IMR-90 (cell line): Measurements from ENCODE around the gene VPS8. TPM values are rescaled to one million over a fixed set of nuclear protein-coding genes. Genes with fewer than 3 reads are reported as not detected.

Experiments
- ATAC-seq: fragments of 200-7000 bp; cut with Tn5 transposase; 2 replicates; pipeline ENCODE4 v1.9.1; 2020; ENCODE audit warnings: low read depth, mild to moderate bottlenecking, moderate library complexity
- BruUV-seq: library from RNA; stranded (reverse); fragments of 400-500 nt; replicated peaks from 2 replicates; lab custom pipeline; 2021; lab: Mats Ljungman, UMichigan
- CTCF ChIA-PET: fragments of 300-600 bp; formaldehyde crosslinking; extraction: SDS; loops from one replicate; lab custom pipeline; 2021; ENCODE audit warnings: antibody characterized with exemption; lab: Yijun Ruan, JAX
- POLR2A ChIA-PET: fragments of 300-600 bp; sonication (Branson Sonifier 250); formaldehyde crosslinking; loops from one replicate; lab custom pipeline; 2022; ENCODE audit warnings: antibody characterized with exemption; ENCODE audit not compliant: unreplicated experiment; lab: Charles Lee
- DNase-seq: peaks from one replicate; pipeline ENCODE4 v3.0.0; 2013
- H2AFZ ChIP-seq: replicated peaks from 2 replicates; pipeline ENCODE3; 2013; ENCODE audit warnings: low read length, mild to moderate bottlenecking; ENCODE audit not compliant: poor library complexity
- H2AK5ac ChIP-seq: 2 replicates; pipeline ENCODE4 v1.6.1; 2013; ENCODE audit warnings: low read depth, low read length, inconsistent platforms
- H2AK9ac ChIP-seq: replicated peaks from 2 replicates; pipeline ENCODE3; 2013; ENCODE audit warnings: mild to moderate bottlenecking, low read depth, low read length, moderate library complexity; ENCODE audit not compliant: poor library complexity
- H2BK120ac ChIP-seq: 2 replicates; pipeline ENCODE4 v1.6.1; 2013; ENCODE audit warnings: low read depth, low read length, inconsistent platforms
- H2BK15ac ChIP-seq: 3 replicates; pipeline ENCODE4 v1.6.1; 2013; ENCODE audit warnings: low read depth, low read length, inconsistent platforms
- H2BK20ac ChIP-seq: 2 replicates; pipeline ENCODE4 v1.6.1; 2013; ENCODE audit warnings: low read depth, mild to moderate bottlenecking, inconsistent platforms, low read length, moderate library complexity
- H2BK5ac ChIP-seq: 2 replicates; pipeline ENCODE4 v1.6.1; 2013; ENCODE audit warnings: mild to moderate bottlenecking, low read depth, low read length, inconsistent platforms; ENCODE audit not compliant: poor library complexity, severe bottlenecking
- H3K14ac ChIP-seq: replicated peaks from 2 replicates; pipeline ENCODE4 v1.6.1; 2013; ENCODE audit warnings: low read depth, low read length, inconsistent platforms
- H3K18ac ChIP-seq: 2 replicates; pipeline ENCODE4 v1.6.1; 2013; ENCODE audit warnings: low read depth, low read length, control low read depth
- H3K23ac ChIP-seq: 2 replicates; pipeline ENCODE4 v1.6.1; 2013; ENCODE audit warnings: low read depth, low read length, inconsistent platforms
- H3K27ac ChIP-seq: 2 replicates; pipeline ENCODE4 v1.5.1; 2013; ENCODE audit warnings: mild to moderate bottlenecking, control low read depth, low read length; ENCODE audit not compliant: insufficient read depth
- H3K27me3 ChIP-seq: 2 replicates; pipeline ENCODE4 v1.6.1; 2013; ENCODE audit warnings: low read length; ENCODE audit not compliant: control insufficient read depth, insufficient read depth
- H3K36me3 ChIP-seq: 2 replicates; pipeline ENCODE4 v1.6.1; 2013; ENCODE audit warnings: low read length, mixed read lengths; ENCODE audit not compliant: control insufficient read depth, insufficient read depth
- H3K4ac ChIP-seq: 2 replicates; pipeline ENCODE4 v1.6.1; 2013; ENCODE audit warnings: low read depth, low read length, inconsistent platforms
- H3K4me1 ChIP-seq: 2 replicates; pipeline ENCODE4 v1.6.1; 2013; ENCODE audit warnings: low read length, mixed read lengths; ENCODE audit not compliant: control insufficient read depth, insufficient read depth
- H3K4me2 ChIP-seq: 2 replicates; pipeline ENCODE4 v1.6.1; 2013; ENCODE audit warnings: low read depth, mild to moderate bottlenecking, control low read depth, low read length, moderate library complexity
- H3K4me3 ChIP-seq: 2 replicates; pipeline ENCODE4 v1.5.1; 2013; ENCODE audit warnings: low read depth, mild to moderate bottlenecking, control low read depth, low read length, moderate library complexity; ENCODE audit not compliant: insufficient read depth
- H3K56ac ChIP-seq: 2 replicates; pipeline ENCODE4 v1.6.1; 2013; ENCODE audit warnings: low read length, inconsistent platforms; ENCODE audit not compliant: insufficient read depth; ENCODE audit errors: extremely low read depth
- H3K79me1 ChIP-seq, 2 experiments: 2 replicates each; pipeline ENCODE4 v1.6.1; 2013; ENCODE audit warnings: low read length in 2 of 2, inconsistent platforms in 1 of 2, low read depth in 1 of 2
- H3K9ac ChIP-seq: 2 replicates; pipeline ENCODE4 v1.6.1; 2013; ENCODE audit warnings: low read depth, low read length, control low read depth
- H3K9me1 ChIP-seq: 2 replicates; pipeline ENCODE4 v1.6.1; 2013; ENCODE audit warnings: low read length, inconsistent platforms; ENCODE audit not compliant: insufficient read depth
- H3K9me3 ChIP-seq: 2 replicates; pipeline ENCODE4 v1.6.1; 2013; ENCODE audit warnings: low read length; ENCODE audit not compliant: control insufficient read depth, insufficient read depth
- H4K20me1 ChIP-seq: 2 replicates; pipeline ENCODE4 v1.6.1; 2013; ENCODE audit warnings: low read length, inconsistent platforms; ENCODE audit not compliant: insufficient read depth
- H4K5ac ChIP-seq: 2 replicates; pipeline ENCODE4 v1.6.1; 2013; ENCODE audit warnings: mild to moderate bottlenecking, low read depth, low read length, control low read depth
- H4K8ac ChIP-seq, 2 experiments: 2 replicates each; pipeline ENCODE4 v1.6.1; 2013; ENCODE audit warnings: low read depth in 2 of 2, low read length in 2 of 2, control low read depth in 1 of 2, inconsistent platforms in 1 of 2
- H4K91ac ChIP-seq: 2 replicates; pipeline ENCODE4 v1.6.1; 2013; ENCODE audit warnings: low read depth, low read length, inconsistent platforms; ENCODE audit not compliant: insufficient read depth
- BHLHE40 ChIP-seq: fragments of 150-350 bp; IDR thresholded peaks from 2 replicates; pipeline ENCODE4 v1.6.1; 2016; ENCODE audit warnings: mild to moderate bottlenecking, low read depth, low read length
- CEBPB ChIP-seq: IDR thresholded peaks from 2 replicates; pipeline ENCODE4 v1.6.1; 2012; ENCODE audit warnings: low read depth, low read length, improper control_type of control experiment
- CHD1 ChIP-seq: IDR thresholded peaks from 2 replicates; pipeline ENCODE4 v1.6.1; 2012; ENCODE audit warnings: low read depth, low read length, improper control_type of control experiment
- FOS ChIP-seq: fragments of 150-350 bp; IDR thresholded peaks from 2 replicates; pipeline ENCODE4 v1.6.1; 2016; ENCODE audit warnings: low read depth, low read length
- MAFK ChIP-seq: IDR thresholded peaks from 2 replicates; pipeline ENCODE4 v1.6.1; 2012; ENCODE audit warnings: low read depth, low read length, improper control_type of control experiment
- MAZ ChIP-seq: IDR thresholded peaks from 2 replicates; pipeline ENCODE4 v1.6.1; 2012; ENCODE audit warnings: low read depth, mild to moderate bottlenecking, low read length, improper control_type of control experiment, moderate library complexity, borderline replicate concordance
- MXI1 ChIP-seq: IDR thresholded peaks from 2 replicates; pipeline ENCODE4 v1.6.1; 2012; ENCODE audit warnings: low read depth, mild to moderate bottlenecking, low read length, moderate library complexity, borderline replicate concordance
- NFE2L2 ChIP-seq: fragments of 150-350 bp; IDR thresholded peaks from 2 replicates; pipeline ENCODE4 v1.6.1; 2016; ENCODE audit warnings: low read depth, mild to moderate bottlenecking, low read length
- RAD21 ChIP-seq: IDR thresholded peaks from 2 replicates; pipeline ENCODE4 v1.6.1; 2012; ENCODE audit warnings: low read length, improper control_type of control experiment
- RCOR1 ChIP-seq: IDR thresholded peaks from 2 replicates; pipeline ENCODE4 v1.6.1; 2012; ENCODE audit warnings: mild to moderate bottlenecking, low read length, improper control_type of control experiment; ENCODE audit not compliant: insufficient replicate concordance
- RFX5 ChIP-seq: IDR thresholded peaks from 2 replicates; pipeline ENCODE4 v1.8.0; 2012; ENCODE audit warnings: low read depth, mild to moderate bottlenecking, low read length, moderate library complexity
- SMC3 ChIP-seq: fragments of 150-350 bp; IDR thresholded peaks from 2 replicates; pipeline ENCODE4 v1.6.1; 2016; ENCODE audit warnings: low read depth, mild to moderate bottlenecking, antibody characterized with exemption, low read length, moderate library complexity
- dilution Hi-C: fragments of 300-500 bp; cut with HindIII; formaldehyde crosslinking; loops from one replicate; pipeline ENCODE4 v1.14.3; 2018; ENCODE audit warnings: low sequenced_read_pairs; ENCODE audit not compliant: unreplicated experiment
- in situ Hi-C: fragments of 300-500 bp; cut with MboI; formaldehyde crosslinking; loops from 3 replicates; pipeline ENCODE4 v1.14.3; 2019; ENCODE audit warnings: low sequenced_read_pairs, inconsistent platforms, mixed read lengths
- intact Hi-C: fragments of 100-400 bp; cut with micrococcal nuclease; formaldehyde crosslinking; loops from 2 replicates; pipeline ENCODE4 v1.10.0; 2022
- polyA plus RNA-seq, 3 experiments: library from polyadenylated mRNA; depleted of rRNA; stranded (reverse); fragments of >200 nt; gene quantifications; 2 replicates each; pipeline ENCODE4 v1.2.3, GENCODE V29; 2012; ENCODE audit warnings: low replicate concordance in 1 of 3
- total RNA-seq: library from RNA; depleted of rRNA; stranded (reverse); fragments of >200 nt; gene quantifications from 2 replicates; pipeline ENCODE4 v1.2.3, GENCODE V29; 2012
- TF ChIP-seq, protein P1 (sequence below): fragments of 150-350 bp; IDR thresholded peaks from 2 replicates; pipeline ENCODE4 v1.6.1; 2016; ENCODE audit warnings: low read depth, mild to moderate bottlenecking, low read length, moderate library complexity, borderline replicate concordance
- TF ChIP-seq, protein P2 (sequence below): conservative IDR thresholded peaks from 2 replicates; pipeline ENCODE4 v1.5.1; 2012; ENCODE audit warnings: mild to moderate bottlenecking, low read depth, low read length, improper control_type of control experiment
- TF ChIP-seq, protein P3 (sequence below): fragments of 150-350 bp; IDR thresholded peaks from 2 replicates; pipeline ENCODE4 v1.6.1; 2017; ENCODE audit warnings: mild to moderate bottlenecking, antibody characterized with exemption, low read length, low read depth

Gene VPS8
- total and polyA plus RNA-seq, 2 of the 4 experiments (the other 2 are of a cell fraction), result 14.0 to 56.1 TPM

GRCh38 chr3:184845819-184846218, 33.9 kb downstream of the VPS8 start:
- H3K9me3 ChIP-seq, result no peaks in the 10 kb centered on the region
- ATAC-seq (no peak), DNase-seq (no peak)
- H2BK120ac ChIP-seq, result no peak overlapping the region
- no peak overlapping the region for H3K4ac ChIP-seq
- TF ChIP-seq FOS (no peak), MXI1 (no peak), RAD21 (no peak), SMC3 (no peak), CHD1 (no peak), MAFK (no peak), RFX5 (no peak), NFE2L2 (no peak), RCOR1 (no peak), BHLHE40 (no peak), CEBPB (no peak), MAZ (no peak)
- TF ChIP-seq, protein P1, sequence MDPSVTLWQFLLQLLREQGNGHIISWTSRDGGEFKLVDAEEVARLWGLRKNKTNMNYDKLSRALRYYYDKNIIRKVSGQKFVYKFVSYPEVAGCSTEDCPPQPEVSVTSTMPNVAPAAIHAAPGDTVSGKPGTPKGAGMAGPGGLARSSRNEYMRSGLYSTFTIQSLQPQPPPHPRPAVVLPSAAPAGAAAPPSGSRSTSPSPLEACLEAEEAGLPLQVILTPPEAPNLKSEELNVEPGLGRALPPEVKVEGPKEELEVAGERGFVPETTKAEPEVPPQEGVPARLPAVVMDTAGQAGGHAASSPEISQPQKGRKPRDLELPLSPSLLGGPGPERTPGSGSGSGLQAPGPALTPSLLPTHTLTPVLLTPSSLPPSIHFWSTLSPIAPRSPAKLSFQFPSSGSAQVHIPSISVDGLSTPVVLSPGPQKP, result no peak
- TF ChIP-seq, protein P2, sequence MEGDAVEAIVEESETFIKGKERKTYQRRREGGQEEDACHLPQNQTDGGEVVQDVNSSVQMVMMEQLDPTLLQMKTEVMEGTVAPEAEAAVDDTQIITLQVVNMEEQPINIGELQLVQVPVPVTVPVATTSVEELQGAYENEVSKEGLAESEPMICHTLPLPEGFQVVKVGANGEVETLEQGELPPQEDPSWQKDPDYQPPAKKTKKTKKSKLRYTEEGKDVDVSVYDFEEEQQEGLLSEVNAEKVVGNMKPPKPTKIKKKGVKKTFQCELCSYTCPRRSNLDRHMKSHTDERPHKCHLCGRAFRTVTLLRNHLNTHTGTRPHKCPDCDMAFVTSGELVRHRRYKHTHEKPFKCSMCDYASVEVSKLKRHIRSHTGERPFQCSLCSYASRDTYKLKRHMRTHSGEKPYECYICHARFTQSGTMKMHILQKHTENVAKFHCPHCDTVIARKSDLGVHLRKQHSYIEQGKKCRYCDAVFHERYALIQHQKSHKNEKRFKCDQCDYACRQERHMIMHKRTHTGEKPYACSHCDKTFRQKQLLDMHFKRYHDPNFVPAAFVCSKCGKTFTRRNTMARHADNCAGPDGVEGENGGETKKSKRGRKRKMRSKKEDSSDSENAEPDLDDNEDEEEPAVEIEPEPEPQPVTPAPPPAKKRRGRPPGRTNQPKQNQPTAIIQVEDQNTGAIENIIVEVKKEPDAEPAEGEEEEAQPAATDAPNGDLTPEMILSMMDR, result no peak
- TF ChIP-seq, protein P3, sequence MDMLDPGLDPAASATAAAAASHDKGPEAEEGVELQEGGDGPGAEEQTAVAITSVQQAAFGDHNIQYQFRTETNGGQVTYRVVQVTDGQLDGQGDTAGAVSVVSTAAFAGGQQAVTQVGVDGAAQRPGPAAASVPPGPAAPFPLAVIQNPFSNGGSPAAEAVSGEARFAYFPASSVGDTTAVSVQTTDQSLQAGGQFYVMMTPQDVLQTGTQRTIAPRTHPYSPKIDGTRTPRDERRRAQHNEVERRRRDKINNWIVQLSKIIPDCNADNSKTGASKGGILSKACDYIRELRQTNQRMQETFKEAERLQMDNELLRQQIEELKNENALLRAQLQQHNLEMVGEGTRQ, result no peak
- no peak overlapping the region for H2BK5ac ChIP-seq
- no peak overlapping the region for H4K8ac ChIP-seq
- in situ Hi-C loops, result no loop called here
- no peaks in the 10 kb centered on the region for H4K20me1 ChIP-seq
- H4K5ac ChIP-seq, result no peak overlapping the region
- CTCF ChIA-PET, result interaction anchor here (0.8 kb wide), 1 partner anchor 157 kb away, joined by 7 read pairs; no protein-coding TSS in a partner anchor
- H3K9me1 ChIP-seq, result no peaks in the 10 kb centered on the region
- no peaks in the 10 kb centered on the region for H3K36me3 ChIP-seq
- no peak overlapping the region for H3K18ac ChIP-seq
- no peak overlapping the region for H3K14ac ChIP-seq
- no peak overlapping the region for H2AK5ac ChIP-seq
- H3K4me2 ChIP-seq, result no peak overlapping the region
- no peak overlapping the region for H3K9ac ChIP-seq
- H3K23ac ChIP-seq, result no peak overlapping the region; the same call in 1 of the 2 replicates
- no peak overlapping the region for H3K56ac ChIP-seq
- H2AK9ac ChIP-seq, result no peak overlapping the region
- H3K79me1 ChIP-seq, result no peaks in the 10 kb centered on the region; a peak in 1 of 4 replicates
- H3K27me3 ChIP-seq, result no peaks in the 10 kb centered on the region
- H2AFZ ChIP-seq, result no peak overlapping the region
- H3K27ac ChIP-seq, result no peak overlapping the region
- POLR2A ChIA-PET, result no interaction called here
- H3K4me3 ChIP-seq, result no peak overlapping the region
- H2BK20ac ChIP-seq, result no peak overlapping the region
- no peak overlapping the region for H2BK15ac ChIP-seq
- no peak overlapping the region for H4K91ac ChIP-seq
- BruUV-seq, result no TSS peak
- dilution Hi-C loops, result no loop called here
- H3K4me1 ChIP-seq, result peaks cover 1% of the 10 kb centered on the region; the same call in 1 of the 2 replicates
- intact Hi-C loops, result no loop called here
